Measurements from ENCODE around the gene CHD5.

Gene CHD5

DNA sequence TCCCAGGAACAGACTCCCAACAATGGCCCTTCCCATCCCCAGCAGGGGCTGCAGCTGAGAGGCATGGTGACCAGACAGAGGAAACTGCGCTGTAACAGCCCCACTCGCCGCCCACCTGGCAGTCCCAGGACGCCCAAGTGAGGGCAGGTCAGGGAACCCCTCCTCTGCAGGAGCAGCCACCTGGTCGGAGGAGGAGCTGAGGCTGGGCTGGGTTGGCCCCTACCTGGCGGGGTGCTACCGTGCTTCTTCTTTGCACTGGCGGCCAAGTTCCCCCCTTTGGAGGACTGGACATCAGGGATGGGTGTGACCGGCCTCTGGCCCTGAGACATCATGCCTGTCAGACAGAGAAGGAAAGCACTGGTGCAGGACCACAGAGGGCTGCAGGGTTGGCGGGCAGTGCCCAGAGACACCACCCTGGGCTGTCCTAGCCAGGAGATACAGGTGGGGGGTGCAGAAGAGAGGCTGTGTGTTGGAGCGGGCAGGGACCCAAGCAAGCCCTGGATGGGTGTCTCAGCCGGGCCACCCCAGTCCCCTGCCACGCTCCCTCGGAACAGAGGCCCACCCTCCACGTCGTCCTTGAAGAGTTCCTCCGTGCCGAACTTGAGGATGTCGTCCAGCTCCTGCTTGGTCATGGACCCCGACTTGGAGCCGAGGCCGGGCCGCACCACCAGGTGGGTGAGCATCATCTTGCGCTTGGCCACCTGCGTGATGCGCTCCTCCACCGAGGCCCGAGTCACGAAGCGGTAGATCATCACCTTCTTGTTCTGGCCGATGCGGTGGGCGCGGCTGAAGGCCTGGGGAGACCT lies 51.6 kb downstream of the CHD5 start:
- Histone ChIP-seq H3K4me2 (ENCODE audit: low read depth, low read length) (peak overlapping the region; percentile 33; the same call in 1 of the 2 replicates), H4K20me1 (ENCODE audit: insufficient read depth, low read length) (no peaks in the 10 kb centered on the region), H3K79me2 (ENCODE audit: low read length) (no peaks in the 10 kb centered on the region), H3F3A (ENCODE audit: insufficient read depth, low read length) (no peaks in the 10 kb centered on the region), H3K36me3 (replicated peaks; ENCODE audit: insufficient read depth, low read length) (no peaks in the 10 kb centered on the region), H3K27ac (ENCODE audit: low read length) (no peak overlapping the region), H3K9me2 (replicated peaks; ENCODE audit: insufficient read depth, low read length) (no peaks in the 10 kb centered on the region), H3K4me1 (ENCODE audit: low read length) (peaks cover 5% of the 10 kb centered on the region; the same call in 1 of the 2 replicates), H3K9ac (ENCODE audit: low read length) (no peak overlapping the region), H3K27me3 (replicated peaks; ENCODE audit: insufficient read depth, low read length) (peaks cover 86% of the 10 kb centered on the region), H3K9me3 (replicated peaks; ENCODE audit: insufficient read depth, low read length) (no peaks in the 10 kb centered on the region), H2AFZ (ENCODE audit: low read length) (no peak overlapping the region), H3K4me3 (ENCODE audit: low read length) (no peak overlapping the region)
- TF ChIP-seq EZH2 (optimal IDR thresholded peaks at IDR 0.05; ENCODE audit: low read depth, low read length) = no peak
- TF ChIP-seq EZH2phosphoT487 (IDR thresholded peaks at IDR 0.05; ENCODE audit: low read length) = no peak
- TF ChIP-seq, protein P1, sequence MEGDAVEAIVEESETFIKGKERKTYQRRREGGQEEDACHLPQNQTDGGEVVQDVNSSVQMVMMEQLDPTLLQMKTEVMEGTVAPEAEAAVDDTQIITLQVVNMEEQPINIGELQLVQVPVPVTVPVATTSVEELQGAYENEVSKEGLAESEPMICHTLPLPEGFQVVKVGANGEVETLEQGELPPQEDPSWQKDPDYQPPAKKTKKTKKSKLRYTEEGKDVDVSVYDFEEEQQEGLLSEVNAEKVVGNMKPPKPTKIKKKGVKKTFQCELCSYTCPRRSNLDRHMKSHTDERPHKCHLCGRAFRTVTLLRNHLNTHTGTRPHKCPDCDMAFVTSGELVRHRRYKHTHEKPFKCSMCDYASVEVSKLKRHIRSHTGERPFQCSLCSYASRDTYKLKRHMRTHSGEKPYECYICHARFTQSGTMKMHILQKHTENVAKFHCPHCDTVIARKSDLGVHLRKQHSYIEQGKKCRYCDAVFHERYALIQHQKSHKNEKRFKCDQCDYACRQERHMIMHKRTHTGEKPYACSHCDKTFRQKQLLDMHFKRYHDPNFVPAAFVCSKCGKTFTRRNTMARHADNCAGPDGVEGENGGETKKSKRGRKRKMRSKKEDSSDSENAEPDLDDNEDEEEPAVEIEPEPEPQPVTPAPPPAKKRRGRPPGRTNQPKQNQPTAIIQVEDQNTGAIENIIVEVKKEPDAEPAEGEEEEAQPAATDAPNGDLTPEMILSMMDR (IDR thresholded peaks at IDR 0.05; ENCODE audit: low read length) = no peak
- DNase-seq = no peak

DNA sequence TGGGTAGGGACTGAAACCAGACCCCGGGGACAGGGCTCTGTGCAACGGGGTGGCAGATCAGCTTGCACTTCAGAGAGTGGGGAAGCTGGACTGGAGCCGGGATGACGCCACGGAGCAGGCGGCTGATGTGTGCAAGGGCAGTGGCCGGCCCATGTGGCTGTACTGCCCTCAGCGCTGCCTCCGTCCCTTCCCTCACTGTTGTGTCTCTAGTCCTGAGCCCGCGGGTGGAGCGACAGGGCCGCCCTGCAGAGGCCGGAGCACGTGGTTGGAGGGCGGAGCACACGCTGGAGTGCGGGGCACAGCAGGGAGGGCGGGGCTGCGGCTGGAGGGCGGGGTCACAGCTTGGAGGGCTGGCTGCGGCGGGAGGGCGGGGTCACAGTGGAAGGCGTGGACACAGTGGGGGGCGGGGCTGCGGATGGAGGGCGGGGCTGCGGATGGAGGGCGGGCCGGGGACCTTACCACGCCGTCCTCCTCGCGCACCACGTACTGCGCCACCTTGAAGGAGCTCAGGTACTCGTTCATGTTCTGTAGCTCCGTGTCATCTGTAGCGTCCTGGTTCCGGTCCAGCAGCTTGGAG lies 52.4 kb downstream of the CHD5 start:
- Histone ChIP-seq H3K4me3 (ENCODE audit: low read length) (no peak overlapping the region), H3K27me3 (replicated peaks; ENCODE audit: insufficient read depth, low read length) (peaks cover 86% of the 10 kb centered on the region), H2AFZ (ENCODE audit: low read length) (peak overlapping the region; percentile 84; the same call in 1 of the 2 replicates), H4K20me1 (ENCODE audit: insufficient read depth, low read length) (no peaks in the 10 kb centered on the region), H3K4me1 (ENCODE audit: low read length) (peaks cover 5% of the 10 kb centered on the region; the same call in 1 of the 2 replicates), H3K4me2 (ENCODE audit: low read depth, low read length) (peak overlapping the region; percentile 86), H3K27ac (ENCODE audit: low read length) (no peak overlapping the region), H3K79me2 (ENCODE audit: low read length) (no peaks in the 10 kb centered on the region), H3F3A (ENCODE audit: insufficient read depth, low read length) (no peaks in the 10 kb centered on the region), H3K9me3 (replicated peaks; ENCODE audit: insufficient read depth, low read length) (no peaks in the 10 kb centered on the region), H3K36me3 (replicated peaks; ENCODE audit: insufficient read depth, low read length) (no peaks in the 10 kb centered on the region), H3K9ac (ENCODE audit: low read length) (no peak overlapping the region), H3K9me2 (replicated peaks; ENCODE audit: insufficient read depth, low read length) (no peaks in the 10 kb centered on the region)
- DNase-seq = peak; percentile 91
- TF ChIP-seq, protein P1 (IDR thresholded peaks at IDR 0.05; ENCODE audit: low read length) = no peak
- TF ChIP-seq EZH2 (optimal IDR thresholded peaks at IDR 0.05; ENCODE audit: low read depth, low read length) (no peak), EZH2phosphoT487 (IDR thresholded peaks at IDR 0.05; ENCODE audit: low read length) (no peak)

DNA sequence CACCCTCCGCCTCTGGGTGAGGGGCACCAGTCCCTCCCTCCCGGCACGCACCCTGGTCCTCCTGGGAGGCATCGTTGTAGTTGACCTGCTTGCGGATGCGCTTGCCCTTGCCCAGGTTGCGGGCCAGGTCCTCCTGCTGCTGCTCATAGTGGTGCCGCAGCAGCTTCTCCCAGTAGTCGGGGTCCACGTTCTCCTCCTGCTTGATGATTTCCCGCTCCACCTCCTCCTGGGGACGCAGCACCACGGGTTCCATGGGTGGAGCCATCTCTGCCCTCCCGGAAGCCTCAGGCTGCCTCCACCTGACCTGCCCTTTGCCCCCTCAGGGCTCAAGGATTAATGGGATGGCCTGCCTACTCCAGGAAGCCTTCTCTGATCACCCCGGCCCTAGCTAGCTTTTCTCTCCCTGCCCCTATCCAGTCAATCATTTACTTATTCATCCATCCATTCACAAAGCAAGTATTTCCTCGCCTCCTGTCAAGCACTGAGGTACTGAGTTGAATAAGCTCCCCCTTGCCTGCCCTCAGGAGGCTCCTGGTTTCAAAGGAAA lies 53.5 kb downstream of the CHD5 start:
- Histone ChIP-seq H3K27me3 (replicated peaks; ENCODE audit: insufficient read depth, low read length) (peaks cover 86% of the 10 kb centered on the region), H3K36me3 (replicated peaks; ENCODE audit: insufficient read depth, low read length) (no peaks in the 10 kb centered on the region), H3K9ac (ENCODE audit: low read length) (no peak overlapping the region), H3K4me2 (ENCODE audit: low read depth, low read length) (no peak overlapping the region), H3K27ac (ENCODE audit: low read length) (no peak overlapping the region), H3K4me1 (ENCODE audit: low read length) (peaks cover 5% of the 10 kb centered on the region; the same call in 1 of the 2 replicates), H3K9me3 (replicated peaks; ENCODE audit: insufficient read depth, low read length) (no peaks in the 10 kb centered on the region), H4K20me1 (ENCODE audit: insufficient read depth, low read length) (no peaks in the 10 kb centered on the region), H2AFZ (ENCODE audit: low read length) (no peak overlapping the region), H3K79me2 (ENCODE audit: low read length) (no peaks in the 10 kb centered on the region), H3K4me3 (ENCODE audit: low read length) (no peak overlapping the region), H3K9me2 (replicated peaks; ENCODE audit: insufficient read depth, low read length) (no peaks in the 10 kb centered on the region), H3F3A (ENCODE audit: insufficient read depth, low read length) (no peaks in the 10 kb centered on the region)
- DNase-seq = no peak
- TF ChIP-seq EZH2phosphoT487 (IDR thresholded peaks at IDR 0.05; ENCODE audit: low read length) = no peak
- TF ChIP-seq EZH2 (optimal IDR thresholded peaks at IDR 0.05; ENCODE audit: low read depth, low read length) = no peak
- TF ChIP-seq, protein P1 (IDR thresholded peaks at IDR 0.05; ENCODE audit: low read length) = no peak

Data from MM.1S (cell line).